T-helper 17 cell (primary cell): ENCODE data around the gene CDH5. TPM values are rescaled to one million over a fixed set of nuclear protein-coding genes. Genes with fewer than 3 reads are reported as not detected.
A peak's percentile ranks its signal among the peaks of the same experiment; 100 is the strongest.

Experiments
- ATAC-seq: fragments of 150-1000 bp; cut with Tn5 transposase; 2 replicates; pipeline ENCODE4 v1.10.0; 2021; ENCODE audit warnings: mild to moderate bottlenecking, moderate library complexity
- DNase-seq, 3 donors: peaks; one replicate each; pipeline versions ENCODE4 v3.0.0 to v3.0.0-alpha.2; 2020 to 2021
- H3K9me3 ChIP-seq: one replicate; pipeline ENCODE4 v1.7.0; 2013; ENCODE audit warnings: low read length, mild to moderate bottlenecking; ENCODE audit not compliant: control insufficient read depth, poor library complexity, severe bottlenecking
- H3K27ac Mint-ChIP-seq: one replicate; pipeline ENCODE4 v1.8.0; 2022; ENCODE audit warnings: mild to moderate bottlenecking, moderate library complexity, mixed read lengths
- H3K27me3 Mint-ChIP-seq: one replicate; pipeline ENCODE4 v1.8.0; 2022; ENCODE audit warnings: mixed read lengths
- H3K36me3 Mint-ChIP-seq: one replicate; pipeline ENCODE4 v1.8.0; 2022; ENCODE audit warnings: low read depth, mixed read lengths
- H3K4me1 Mint-ChIP-seq: one replicate; pipeline ENCODE4 v1.8.0; 2022; ENCODE audit warnings: mild to moderate bottlenecking, mixed read lengths
- H3K4me3 Mint-ChIP-seq: one replicate; pipeline ENCODE4 v1.8.0; 2022; ENCODE audit warnings: mild to moderate bottlenecking, moderate library complexity, mixed read lengths
- total RNA-seq, 4 donors: library from RNA in 2 of 4; stranded (reverse) in 2 of 4; gene quantifications; one replicate each; pipeline ENCODE4 v1.2.3 and lab custom pipeline; 2022 to 2026

CDH5 gene
- total RNA-seq, 2 donors from 2014 or later, result not detected

GRCh38 chr16:66335704-66336329 is 30.7 kb upstream of the CDH5 start:
- Mint-ChIP-seq H3K4me1 (no peaks in the 10 kb centered on the region), H3K36me3 (peaks cover 5% of the 10 kb centered on the region), H3K27ac (no peak overlapping the region), H3K4me3 (no peak overlapping the region), H3K27me3 (peaks cover 55% of the 10 kb centered on the region)
- ATAC-seq, result no peak
- H3K9me3 ChIP-seq, result no peaks in the 10 kb centered on the region
- DNase-seq, result no peak

GRCh38 chr16:66337463-66338188 is 28.9 kb upstream of the CDH5 start:
- no peaks in the 10 kb centered on the region for H3K9me3 ChIP-seq
- DNase-seq (no peak), ATAC-seq (no peak)
- Mint-ChIP-seq H3K27ac (no peak overlapping the region), H3K27me3 (peaks cover 50% of the 10 kb centered on the region), H3K4me3 (no peak overlapping the region), H3K4me1 (no peaks in the 10 kb centered on the region), H3K36me3 (peaks cover 5% of the 10 kb centered on the region)

- Mint-ChIP-seq H3K27ac (no peak overlapping the region), H3K27me3 (peaks cover 48% of the 10 kb centered on the region), H3K36me3 (no peaks in the 10 kb centered on the region), H3K4me1 (peaks cover 2% of the 10 kb centered on the region), H3K4me3 (no peak overlapping the region)
- ATAC-seq, result no peak
- no peak for DNase-seq
- H3K9me3 ChIP-seq, result no peaks in the 10 kb centered on the region
These were observed 24.1 kb upstream of the CDH5 start for GRCh38 chr16:66342294-66342900.

DNA sequence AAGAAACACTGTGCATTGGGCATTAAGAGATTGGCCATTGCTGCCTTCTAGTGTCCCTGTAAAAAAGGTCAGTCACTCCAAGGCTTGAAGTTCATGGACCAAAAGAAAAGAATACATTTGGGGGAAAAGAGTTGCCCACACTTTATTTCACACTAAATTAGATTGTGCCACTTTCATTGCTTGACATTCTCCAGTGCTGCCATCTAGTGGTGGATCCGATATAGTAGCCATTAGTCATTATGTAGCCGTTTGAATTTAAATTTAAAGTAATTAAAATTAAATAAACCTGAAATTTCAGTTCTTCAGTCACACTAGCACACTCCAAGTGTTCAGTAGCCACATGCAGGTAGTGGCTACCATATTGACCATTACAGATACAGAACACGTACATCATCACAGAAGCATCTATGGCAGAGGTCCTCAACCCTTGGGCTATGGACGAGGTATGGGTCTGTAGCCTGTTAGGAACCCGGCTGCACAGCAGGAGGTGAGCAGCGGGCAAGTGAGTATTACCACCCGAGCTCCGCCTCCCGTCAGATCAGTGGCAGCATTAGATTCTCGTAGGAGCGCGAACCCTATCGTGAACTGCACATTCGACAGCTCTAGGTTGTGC is 21.9 kb upstream of the CDH5 start:
- DNase-seq (peak in 1 of 3 donors; percentile 25), ATAC-seq (no peak)
- H3K36me3 Mint-ChIP-seq, result no peaks in the 10 kb centered on the region
- peaks cover 2% of the 10 kb centered on the region for H3K4me1 Mint-ChIP-seq
- H3K4me3 Mint-ChIP-seq, result no peak overlapping the region
- peaks cover 63% of the 10 kb centered on the region for H3K27me3 Mint-ChIP-seq
- H3K9me3 ChIP-seq, result no peaks in the 10 kb centered on the region
- H3K27ac Mint-ChIP-seq, result no peak overlapping the region

- DNase-seq (no peak), ATAC-seq (no peak)
- H3K4me1 Mint-ChIP-seq, result peaks cover 2% of the 10 kb centered on the region
- no peak overlapping the region for H3K4me3 Mint-ChIP-seq
- H3K27ac Mint-ChIP-seq, result no peak overlapping the region
- H3K9me3 ChIP-seq, result no peaks in the 10 kb centered on the region
- peaks cover 79% of the 10 kb centered on the region for H3K27me3 Mint-ChIP-seq
- no peaks in the 10 kb centered on the region for H3K36me3 Mint-ChIP-seq
These were observed 20.3 kb upstream of the CDH5 start for GRCh38 chr16:66346221-66346620.

DNA sequence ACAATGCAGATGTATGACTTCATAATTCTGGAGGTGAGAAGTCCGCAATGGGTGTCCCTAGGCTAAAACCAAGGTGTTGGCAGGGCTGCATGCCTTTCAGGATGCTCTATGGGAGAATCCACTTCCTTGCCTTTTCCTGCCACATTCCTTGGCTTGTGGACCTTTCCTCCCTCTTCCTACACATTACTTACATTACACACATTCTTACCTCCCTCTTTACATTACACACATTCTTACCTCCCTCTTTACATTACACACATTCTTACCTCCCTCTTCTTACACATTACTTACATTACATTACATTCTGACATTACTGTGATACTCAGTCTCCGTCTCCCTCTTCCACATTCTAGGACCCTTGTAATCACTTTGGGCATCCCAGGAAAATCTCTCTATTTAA is 14.2 kb upstream of the CDH5 start:
- H3K4me3 Mint-ChIP-seq, result no peak overlapping the region
- peaks cover 84% of the 10 kb centered on the region for H3K27me3 Mint-ChIP-seq
- no peak for DNase-seq
- no peaks in the 10 kb centered on the region for H3K36me3 Mint-ChIP-seq
- H3K9me3 ChIP-seq, result no peaks in the 10 kb centered on the region
- ATAC-seq, result no peak
- H3K4me1 Mint-ChIP-seq, result peaks cover 3% of the 10 kb centered on the region
- H3K27ac Mint-ChIP-seq, result no peak overlapping the region

DNA sequence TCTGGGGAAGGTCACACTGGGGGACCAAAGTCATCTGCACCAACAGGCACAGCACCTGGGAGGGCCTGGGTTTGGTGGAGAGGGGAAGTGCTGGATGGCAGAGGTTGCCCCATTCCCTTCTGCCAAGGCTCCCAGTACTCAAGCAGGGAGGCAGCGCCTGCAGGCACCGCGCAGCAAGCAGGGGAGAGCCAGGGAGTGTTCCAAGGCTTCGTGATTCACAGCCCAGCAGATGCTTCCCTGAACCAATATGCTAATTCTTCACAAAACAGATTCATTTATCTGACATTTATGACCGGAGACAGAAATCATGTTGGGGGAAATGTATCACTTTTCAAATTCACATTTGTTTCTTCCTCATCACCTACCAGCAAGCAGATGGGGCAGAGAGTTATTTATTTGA is 13.4 kb upstream of the CDH5 start:
- H3K9me3 ChIP-seq, result no peaks in the 10 kb centered on the region
- ATAC-seq (no peak), DNase-seq (no peak)
- Mint-ChIP-seq H3K4me1 (peaks cover 6% of the 10 kb centered on the region), H3K27me3 (peaks cover 80% of the 10 kb centered on the region), H3K27ac (no peak overlapping the region), H3K36me3 (no peaks in the 10 kb centered on the region), H3K4me3 (no peak overlapping the region)

DNA sequence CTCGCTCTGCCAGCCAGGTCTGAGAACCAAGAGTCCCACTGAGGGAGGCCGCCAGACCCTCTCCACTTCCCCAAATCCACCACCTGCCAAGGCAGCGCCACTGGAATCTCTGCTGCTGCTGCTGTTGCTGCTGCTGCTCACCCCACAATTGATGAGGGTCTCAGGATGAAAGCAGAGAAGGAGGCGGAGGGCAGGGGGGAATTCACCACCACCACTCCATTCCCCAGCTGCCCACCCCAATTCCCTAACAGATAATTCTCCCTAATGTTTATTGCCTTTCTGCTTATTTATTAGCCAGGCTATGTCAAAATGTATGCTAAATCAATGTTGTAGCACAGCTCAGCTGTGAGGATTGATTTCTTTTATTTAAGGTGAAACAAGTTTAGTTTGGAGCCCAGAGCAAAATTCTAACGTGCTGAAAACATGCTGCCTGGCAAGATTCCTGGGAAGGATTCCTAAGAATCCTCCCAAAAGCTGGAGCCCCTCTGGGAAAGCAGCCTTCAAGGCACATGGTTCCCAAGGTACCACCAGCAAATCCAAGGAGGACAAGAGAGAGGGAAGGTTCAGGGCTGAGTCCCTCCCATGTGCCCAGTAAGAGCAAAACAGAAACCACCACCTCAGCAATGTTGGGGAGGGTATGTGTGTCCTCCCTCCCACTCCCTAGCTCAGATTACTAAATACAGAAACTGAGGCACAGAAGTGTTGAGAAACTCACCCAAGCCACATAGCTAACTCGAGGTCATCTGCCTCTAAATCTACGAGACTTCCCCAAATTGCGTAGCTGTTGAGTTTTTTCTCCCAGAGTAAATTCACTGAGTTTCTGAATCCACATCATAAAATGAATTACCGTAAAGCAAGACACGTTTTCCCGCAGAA is 12.2 kb upstream of the CDH5 start:
- ATAC-seq (no peak), DNase-seq (no peak)
- H3K4me3 Mint-ChIP-seq, result no peak overlapping the region
- H3K4me1 Mint-ChIP-seq, result peaks cover 6% of the 10 kb centered on the region
- peaks cover 73% of the 10 kb centered on the region for H3K27me3 Mint-ChIP-seq
- no peaks in the 10 kb centered on the region for H3K36me3 Mint-ChIP-seq
- H3K9me3 ChIP-seq, result no peaks in the 10 kb centered on the region
- H3K27ac Mint-ChIP-seq, result no peak overlapping the region

DNA sequence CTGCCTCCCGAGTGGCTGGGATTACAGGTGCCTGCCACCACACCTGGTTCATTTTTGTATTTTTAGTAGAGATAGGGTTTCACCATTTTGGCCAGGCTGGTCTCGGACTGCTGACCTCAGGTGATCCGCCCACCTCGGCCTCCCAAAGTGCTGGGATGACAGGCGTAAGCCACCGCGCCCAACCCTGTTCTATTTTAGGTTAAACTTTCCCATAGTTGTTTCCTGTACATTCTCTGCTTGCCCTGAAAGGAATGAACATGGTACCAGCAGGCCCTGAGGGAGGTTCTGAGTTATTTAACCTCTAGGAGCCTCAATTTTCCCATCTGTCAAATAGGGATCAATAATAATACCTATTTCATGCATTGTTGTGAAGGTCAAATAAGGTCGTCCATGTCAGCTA is 11.0 kb upstream of the CDH5 start:
- no peak for ATAC-seq
- Mint-ChIP-seq H3K4me3 (no peak overlapping the region), H3K4me1 (peaks cover 6% of the 10 kb centered on the region), H3K27ac (no peak overlapping the region), H3K36me3 (no peaks in the 10 kb centered on the region), H3K27me3 (peaks cover 72% of the 10 kb centered on the region)
- DNase-seq, result no peak
- no peaks in the 10 kb centered on the region for H3K9me3 ChIP-seq

DNA sequence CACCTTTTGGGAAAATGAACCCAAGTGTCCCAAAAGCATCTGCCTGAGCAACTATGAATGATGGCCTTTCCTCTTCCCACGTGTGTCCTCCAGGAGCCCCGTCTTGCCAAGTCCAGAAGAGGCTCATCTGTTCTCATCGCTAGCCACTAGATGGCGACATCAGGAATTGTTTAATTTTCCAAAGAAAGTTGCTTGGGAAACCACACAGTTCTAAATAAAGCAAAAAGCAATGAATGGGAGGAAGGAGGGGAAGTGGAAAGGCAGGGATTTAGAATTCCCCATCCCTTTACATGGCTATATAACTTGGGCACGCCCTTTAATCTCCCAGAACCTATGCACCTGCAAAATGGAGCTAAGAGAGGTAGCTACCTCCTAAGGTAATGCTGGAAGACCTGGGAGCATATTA is 9.0 kb upstream of the CDH5 start:
- no peaks in the 10 kb centered on the region for H3K9me3 ChIP-seq
- ATAC-seq (no peak), DNase-seq (peak in 1 of 3 donors; percentile 18)
- H3K4me1 Mint-ChIP-seq, result peaks cover 10% of the 10 kb centered on the region
- peaks cover 5% of the 10 kb centered on the region for H3K36me3 Mint-ChIP-seq
- no peak overlapping the region for H3K27ac Mint-ChIP-seq
- H3K4me3 Mint-ChIP-seq, result no peak overlapping the region
- peaks cover 77% of the 10 kb centered on the region for H3K27me3 Mint-ChIP-seq

DNA sequence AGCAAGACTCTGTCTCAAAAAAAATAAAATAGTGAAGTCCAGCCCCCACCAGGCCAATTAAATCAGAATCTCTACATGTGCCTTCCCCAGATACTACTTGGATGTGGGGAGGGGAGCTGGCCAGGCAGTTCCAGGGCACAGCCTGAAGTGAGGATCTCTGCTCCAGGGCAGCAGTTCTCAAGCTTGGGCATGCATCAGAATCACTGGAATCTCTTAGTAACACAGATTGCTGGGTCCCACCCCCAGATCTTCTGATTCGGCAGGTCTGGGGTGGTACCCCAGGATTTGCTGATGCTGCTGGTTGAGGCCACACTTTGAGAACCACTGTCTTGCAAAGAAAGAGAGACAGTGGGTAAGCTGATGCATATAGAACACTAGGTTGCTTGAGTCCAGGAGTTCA is 8.3 kb upstream of the CDH5 start:
- H3K27ac Mint-ChIP-seq, result no peak overlapping the region
- H3K4me1 Mint-ChIP-seq, result peaks cover 9% of the 10 kb centered on the region
- peaks cover 7% of the 10 kb centered on the region for H3K36me3 Mint-ChIP-seq
- ATAC-seq, result no peak
- no peaks in the 10 kb centered on the region for H3K9me3 ChIP-seq
- H3K4me3 Mint-ChIP-seq, result no peak overlapping the region
- peaks cover 77% of the 10 kb centered on the region for H3K27me3 Mint-ChIP-seq
- no peak for DNase-seq

GRCh38 chr16:66359012-66359411 is 7.5 kb upstream of the CDH5 start:
- H3K9me3 ChIP-seq, result no peaks in the 10 kb centered on the region
- peaks cover 77% of the 10 kb centered on the region for H3K27me3 Mint-ChIP-seq
- peaks cover 7% of the 10 kb centered on the region for H3K36me3 Mint-ChIP-seq
- H3K27ac Mint-ChIP-seq, result no peak overlapping the region
- ATAC-seq, result no peak
- H3K4me3 Mint-ChIP-seq, result no peak overlapping the region
- no peak for DNase-seq
- peaks cover 9% of the 10 kb centered on the region for H3K4me1 Mint-ChIP-seq
